ENCODE results near the gene DLG2.

Gene DLG2

DNA sequence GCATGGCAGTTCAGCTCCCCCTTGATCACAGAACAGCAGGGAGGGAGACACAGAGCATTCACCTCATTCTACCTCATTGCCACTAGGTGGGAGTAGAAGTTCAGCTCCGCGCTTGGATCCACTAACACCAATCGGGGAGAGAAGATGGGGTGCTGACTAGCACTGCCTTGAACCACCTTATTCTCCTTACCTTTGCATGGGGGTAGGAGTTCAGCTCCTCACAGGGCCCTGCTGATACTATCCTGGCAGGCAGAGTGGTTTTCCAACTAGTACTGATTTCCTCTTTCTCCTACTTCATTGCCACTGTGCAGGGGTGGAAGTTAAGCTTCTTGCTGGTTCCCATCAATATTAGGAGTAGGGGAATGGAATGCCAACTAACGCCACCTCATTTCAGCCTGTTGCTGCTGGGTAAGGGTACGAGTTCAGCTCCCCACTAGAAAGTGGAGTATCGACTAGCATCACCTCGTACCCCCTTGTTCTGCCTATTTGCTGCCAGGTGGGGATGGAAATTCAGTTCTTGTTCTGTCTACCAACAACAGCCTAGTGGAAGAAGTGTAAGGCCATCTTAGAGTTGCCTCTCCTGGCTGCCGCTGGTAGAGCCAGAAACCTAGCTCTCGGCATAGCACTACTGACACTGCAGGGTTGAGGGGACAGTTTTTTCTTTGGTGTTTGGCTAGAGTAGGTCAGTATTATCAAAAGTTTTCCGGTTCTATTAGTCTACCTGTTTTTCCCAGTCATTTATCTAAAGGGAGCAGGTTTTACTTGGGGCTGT lies 1790.1 kb downstream of the DLG2 start:
- peak; percentile 72 for DNase-seq (ENCODE audit: low spot score)

DNA sequence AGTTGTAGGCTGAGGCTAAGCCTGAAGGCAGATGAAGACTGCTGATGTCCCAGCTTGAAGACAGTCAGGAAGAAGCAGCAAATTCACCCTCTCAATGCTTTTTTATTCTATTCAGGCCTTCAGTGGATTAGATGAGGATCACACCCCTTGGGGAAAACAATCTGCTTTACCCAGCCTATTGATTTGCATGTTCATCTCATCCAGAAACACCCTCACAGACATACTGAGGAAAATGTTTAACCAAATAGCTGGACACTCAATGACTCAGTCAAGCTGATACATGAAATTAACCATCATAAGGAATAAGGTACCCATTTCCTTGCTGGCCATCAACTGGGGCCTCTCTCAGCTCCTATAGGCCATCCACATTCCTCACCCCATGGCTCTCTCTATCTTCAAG lies 1791.1 kb downstream of the DLG2 start:
- DNase-seq (ENCODE audit: low spot score): no peak

- no peak for DNase-seq (ENCODE audit: low spot score)
These were observed 1791.7 kb downstream of the DLG2 start for GRCh38 chr11:83835423-83835822.

- DNase-seq (ENCODE audit: low spot score): no peak
These were observed 1795.2 kb downstream of the DLG2 start for GRCh38 chr11:83831929-83832328.

DNA sequence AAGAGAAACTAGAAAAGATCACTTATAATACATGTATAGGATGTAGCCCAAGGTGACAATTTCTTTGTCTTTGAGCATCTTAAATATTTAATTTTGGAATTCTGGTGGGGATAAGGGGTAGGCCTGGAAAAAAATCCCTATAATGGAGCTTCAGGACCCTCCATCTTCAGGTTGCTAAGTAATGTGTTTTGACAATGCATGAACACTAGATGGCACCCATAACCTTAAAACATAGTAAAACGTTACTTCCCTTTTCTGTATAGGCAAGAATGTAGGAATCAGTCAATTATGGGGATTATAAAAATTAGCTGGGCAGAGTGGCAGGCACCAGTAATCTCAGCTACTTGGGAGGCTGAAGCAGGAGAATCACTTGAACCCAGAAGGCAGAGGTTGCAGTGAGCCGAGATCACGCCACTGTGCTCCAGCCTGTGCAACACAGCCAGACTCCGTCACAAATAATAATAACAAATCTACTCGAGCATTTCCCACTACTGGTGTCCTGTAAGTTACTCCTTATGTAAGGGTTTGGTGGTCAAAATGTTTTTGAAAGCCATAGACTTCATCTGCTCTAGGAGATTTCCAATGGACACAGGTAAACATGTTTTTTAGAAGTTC lies 1799.1 kb downstream of the DLG2 start:
- DNase-seq (ENCODE audit: low spot score): peak; percentile 56

- DNase-seq (ENCODE audit: low spot score): no peak
These were observed 1799.6 kb downstream of the DLG2 start for GRCh38 chr11:83827520-83827919.

DNA sequence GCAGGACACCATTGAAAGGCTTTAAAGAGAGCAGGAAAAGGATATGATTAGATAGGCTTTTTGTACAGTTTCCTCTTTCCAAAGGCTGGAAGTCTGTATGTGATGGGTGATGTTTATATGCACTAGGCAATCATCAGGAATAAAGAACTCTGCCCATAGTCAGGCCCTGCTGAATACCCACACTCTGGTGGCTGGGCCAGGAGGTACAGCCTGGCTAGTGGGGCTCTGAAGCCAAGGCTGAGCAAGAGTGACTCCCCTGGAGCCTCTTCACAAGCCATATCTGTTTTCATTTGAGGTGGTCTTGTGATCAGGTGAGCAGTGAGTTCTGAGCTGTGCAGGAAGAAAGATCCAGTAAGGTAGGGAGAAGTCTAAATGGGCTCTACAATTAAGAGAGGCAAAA lies 1801.1 kb downstream of the DLG2 start:
- no peak for DNase-seq (ENCODE audit: low spot score)

DNA sequence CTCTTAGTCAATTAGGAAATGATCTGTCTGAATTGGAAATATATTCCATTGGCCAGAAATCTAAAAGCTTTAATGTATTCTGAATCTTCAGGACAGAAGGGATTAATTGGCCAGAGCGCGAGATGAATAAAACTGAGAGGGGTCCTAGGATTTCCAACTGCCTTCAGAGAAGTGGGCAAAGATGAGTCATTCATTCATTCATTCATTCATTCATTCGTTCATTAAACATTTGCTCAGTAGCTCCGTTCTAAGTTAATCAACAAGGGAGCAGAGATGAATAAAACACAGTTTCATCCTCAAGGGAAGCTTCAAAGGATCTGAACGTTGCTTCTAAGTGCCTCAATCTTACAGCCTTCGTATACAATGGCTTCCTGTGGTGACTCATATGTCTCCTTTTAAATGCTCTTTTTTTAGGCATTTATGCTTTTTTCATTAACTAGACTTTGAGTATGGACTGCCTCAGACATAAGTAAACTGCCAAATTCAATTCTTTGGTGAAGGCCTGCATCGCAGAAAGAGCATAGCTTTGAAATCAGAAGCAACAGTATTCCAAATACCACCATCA lies 1803.6 kb downstream of the DLG2 start:
- DNase-seq (ENCODE audit: low spot score): no peak

GRCh38 chr11:83819931-83820549 lies 1807.1 kb downstream of the DLG2 start:
- DNase-seq (ENCODE audit: low spot score): peak; percentile 58

- no peak for DNase-seq (ENCODE audit: low spot score)
These were observed 1808.8 kb downstream of the DLG2 start for GRCh38 chr11:83818349-83818748.

- DNase-seq (ENCODE audit: low spot score): no peak
These were observed 1810.5 kb downstream of the DLG2 start for GRCh38 chr11:83816572-83817187.

GRCh38 chr11:83815736-83816135 lies 1811.4 kb downstream of the DLG2 start:
- DNase-seq (ENCODE audit: low spot score): no peak

DNA sequence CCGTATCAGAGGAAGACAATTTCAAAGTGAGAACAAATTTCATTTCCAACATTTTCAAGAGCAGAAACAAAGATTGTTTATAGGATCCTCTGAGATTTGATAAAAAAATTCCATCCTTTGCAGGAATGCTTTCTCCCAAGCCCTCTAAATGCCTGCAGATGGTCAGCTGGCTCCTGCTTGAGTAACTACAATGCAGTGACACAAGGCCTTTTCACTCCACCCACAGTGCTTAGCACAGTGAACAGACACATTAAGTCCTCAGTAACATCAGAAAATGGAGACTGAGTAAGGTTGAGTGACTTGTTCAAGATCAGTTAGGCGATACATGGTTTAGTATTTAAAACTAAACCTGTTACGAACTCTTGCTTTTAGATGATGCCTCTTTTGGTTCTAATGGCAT lies 1813.8 kb downstream of the DLG2 start:
- no peak for DNase-seq (ENCODE audit: low spot score)

DNA sequence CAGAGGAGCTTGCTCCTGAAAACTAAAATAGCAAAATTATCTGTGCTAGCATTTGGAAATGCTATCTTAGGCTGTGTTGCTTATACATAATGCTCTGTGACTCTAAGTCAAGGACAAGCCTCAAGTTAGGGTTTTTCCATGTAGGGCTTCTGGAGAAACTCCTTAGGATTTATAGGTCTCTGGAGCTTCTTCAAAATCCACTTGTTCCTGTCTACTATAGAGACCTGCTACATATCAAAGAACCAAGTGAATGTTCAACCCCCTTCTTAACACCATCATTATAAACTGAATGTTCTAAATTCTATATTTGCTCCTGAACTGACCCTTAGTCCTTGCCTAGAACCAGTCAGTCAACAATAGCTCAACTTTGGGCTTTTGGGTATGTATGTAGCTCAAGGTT lies 1817.9 kb downstream of the DLG2 start:
- no peak for DNase-seq (ENCODE audit: low spot score)

GRCh38 chr11:83801799-83802198 lies 1825.3 kb downstream of the DLG2 start:
- no peak for DNase-seq (ENCODE audit: low spot score)

- no peak for DNase-seq (ENCODE audit: low spot score)
These were observed 1833.8 kb downstream of the DLG2 start for GRCh38 chr11:83793310-83793709.

- DNase-seq (ENCODE audit: low spot score): no peak
These were observed 1835.6 kb downstream of the DLG2 start for GRCh38 chr11:83791557-83791956.

GRCh38 chr11:83785942-83786341 lies 1841.2 kb downstream of the DLG2 start:
- no peak for DNase-seq (ENCODE audit: low spot score)

DNA sequence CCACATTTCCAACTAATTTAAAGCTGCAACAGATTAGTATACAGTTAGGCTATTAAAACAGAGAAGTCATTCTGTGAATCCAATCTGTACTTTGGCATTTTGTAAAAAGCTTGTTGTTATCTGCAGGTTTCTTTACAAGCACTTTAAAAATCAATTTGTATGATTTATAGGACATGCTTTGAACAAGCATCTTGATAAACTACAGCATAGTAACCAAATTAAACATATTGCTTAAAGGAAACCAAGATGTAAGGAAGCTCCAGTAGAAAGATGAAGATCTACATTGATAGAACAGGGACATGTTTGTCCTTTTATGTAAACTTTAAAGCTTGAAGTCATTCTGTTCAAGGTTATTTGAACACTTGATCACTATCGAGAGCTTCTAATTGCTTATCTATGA lies 1842.7 kb downstream of the DLG2 start:
- DNase-seq (ENCODE audit: low spot score): no peak

DNA sequence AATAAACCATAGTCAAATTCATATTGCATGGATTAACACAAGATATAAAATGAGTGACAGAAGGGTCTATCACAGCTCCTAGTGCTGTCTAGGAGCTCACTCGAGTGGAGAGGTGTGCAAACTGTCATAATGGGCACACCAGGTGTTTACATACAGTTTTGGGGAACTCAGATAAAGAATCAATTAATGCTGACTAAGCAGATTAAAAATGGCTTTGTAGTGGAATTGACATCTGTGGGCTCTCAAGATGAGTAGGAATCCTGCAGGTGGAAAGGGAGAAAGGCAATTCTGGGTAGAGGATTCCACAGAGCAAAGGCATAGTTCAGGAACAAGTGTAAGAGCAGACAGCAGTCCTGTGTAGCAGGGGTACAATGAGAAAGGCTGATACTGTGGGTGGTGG lies 1844.8 kb downstream of the DLG2 start:
- DNase-seq (ENCODE audit: low spot score): no peak

- DNase-seq (ENCODE audit: low spot score): no peak
These were observed 1847.3 kb downstream of the DLG2 start for GRCh38 chr11:83779876-83780275.

DNA sequence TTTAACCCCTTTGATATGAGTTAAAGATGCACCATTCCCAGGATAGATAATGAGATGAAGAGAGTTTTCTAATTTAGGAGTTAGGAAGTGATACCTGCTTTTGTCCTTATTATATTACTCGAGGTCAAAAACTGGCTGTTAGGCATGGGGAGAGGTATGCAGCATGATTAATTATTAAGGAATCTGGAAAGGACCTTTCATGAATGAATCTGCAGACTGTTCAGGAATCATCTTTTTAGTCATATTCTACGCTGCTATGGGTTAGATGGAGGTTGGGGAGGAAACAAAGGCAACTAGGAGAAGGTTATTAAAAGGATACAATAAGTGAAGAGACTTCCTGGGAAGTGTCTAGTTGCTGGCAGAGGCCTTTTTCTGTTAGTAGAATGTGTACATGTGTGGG lies 1848.5 kb downstream of the DLG2 start:
- DNase-seq (ENCODE audit: low spot score): no peak
